HG02938 (cell line): ENCODE measurements around the gene ITGA4.

Experiments used
- ATAC-seq: cut with Tn5 transposase; IDR thresholded peaks from one replicate; pipeline ENCODE4 v1.9.1; 2021; ENCODE audit warnings: mild to moderate bottlenecking, moderate library complexity; ENCODE audit not compliant: unreplicated experiment

ITGA4 gene

DNA sequence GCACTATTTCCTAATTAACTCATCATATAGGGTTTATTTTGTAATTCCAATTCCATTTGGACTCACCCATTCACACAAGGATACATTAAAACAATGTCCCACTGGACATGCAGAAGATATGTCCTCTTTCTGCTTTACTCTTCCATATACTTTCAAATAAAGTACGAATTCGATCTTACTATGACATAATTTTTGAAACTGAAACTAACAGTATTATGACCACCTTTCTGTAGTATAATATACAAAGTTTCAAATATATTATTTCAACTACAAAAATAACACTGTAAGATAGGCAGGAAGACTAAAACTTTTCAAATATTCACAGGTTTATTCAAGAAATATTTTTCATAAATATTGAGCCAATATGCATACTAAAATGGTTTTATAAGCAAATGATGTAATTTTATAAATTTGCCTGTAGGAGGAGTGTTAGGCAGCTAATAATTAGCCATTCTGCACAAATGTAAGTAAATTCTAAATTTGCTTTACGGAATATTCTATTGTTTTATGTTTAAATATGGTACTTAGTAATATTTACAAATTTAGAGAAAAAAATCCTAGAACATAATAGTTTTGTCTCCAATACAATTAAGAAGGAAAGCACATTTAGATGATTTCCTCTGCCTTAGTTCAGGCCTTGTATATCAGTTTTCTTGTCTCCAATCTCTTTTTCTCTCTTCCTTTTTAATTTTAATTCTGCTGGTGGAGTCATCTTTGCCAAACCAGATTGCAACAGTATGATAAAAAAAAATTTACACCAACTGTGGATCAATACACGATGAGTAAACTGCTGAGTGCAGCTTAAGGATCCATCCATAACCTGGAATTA lies 113.9 kb downstream of the ITGA4 start:
- no peak for ATAC-seq

DNA sequence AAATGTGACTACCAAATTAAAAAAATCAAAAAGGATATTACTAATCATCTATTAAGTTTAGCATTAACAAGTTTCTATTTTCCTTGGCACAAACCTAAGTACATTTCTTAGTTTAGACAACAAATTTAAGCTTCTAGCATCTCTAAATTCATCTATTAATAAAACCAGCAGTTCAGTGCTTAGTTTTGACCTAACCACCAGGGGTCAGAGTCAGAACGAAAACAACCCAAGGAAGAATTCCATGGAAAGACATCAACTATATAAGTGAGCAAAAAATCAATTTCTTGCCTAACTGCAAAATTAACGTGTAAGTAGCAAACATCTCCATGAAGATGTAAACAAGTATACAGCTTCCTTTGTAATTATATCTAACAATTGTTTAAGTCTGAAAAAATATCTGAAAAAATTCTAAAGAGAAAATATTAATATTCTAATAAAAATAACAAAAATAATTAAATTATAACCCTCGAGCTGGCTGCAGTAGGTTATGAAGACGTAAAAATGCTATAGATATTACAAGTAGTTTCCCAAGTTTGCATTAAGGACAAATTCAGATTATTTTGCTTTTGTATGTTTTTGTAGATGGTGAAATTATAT lies 116.1 kb downstream of the ITGA4 start:
- no peak for ATAC-seq

DNA sequence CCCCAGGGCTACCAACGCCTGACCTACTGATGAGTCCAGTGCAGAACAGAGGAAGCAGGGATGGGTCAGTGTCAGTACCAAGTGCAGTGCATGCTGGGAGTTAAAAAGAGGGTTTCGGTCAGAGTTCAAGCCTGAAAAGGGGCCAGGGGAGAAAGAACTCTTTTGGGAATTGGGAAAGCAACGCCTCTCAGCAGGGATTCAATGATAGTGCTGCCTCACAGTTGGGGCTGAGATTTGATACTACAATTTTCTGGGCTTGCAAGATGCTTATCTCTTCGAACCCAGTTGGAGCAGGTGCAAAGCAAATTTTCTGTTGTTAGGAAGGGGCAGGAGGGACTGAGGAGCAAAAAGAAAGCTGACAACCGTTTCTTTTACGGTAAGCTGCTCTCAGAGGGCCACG lies 117.1 kb downstream of the ITGA4 start:
- no peak for ATAC-seq

DNA sequence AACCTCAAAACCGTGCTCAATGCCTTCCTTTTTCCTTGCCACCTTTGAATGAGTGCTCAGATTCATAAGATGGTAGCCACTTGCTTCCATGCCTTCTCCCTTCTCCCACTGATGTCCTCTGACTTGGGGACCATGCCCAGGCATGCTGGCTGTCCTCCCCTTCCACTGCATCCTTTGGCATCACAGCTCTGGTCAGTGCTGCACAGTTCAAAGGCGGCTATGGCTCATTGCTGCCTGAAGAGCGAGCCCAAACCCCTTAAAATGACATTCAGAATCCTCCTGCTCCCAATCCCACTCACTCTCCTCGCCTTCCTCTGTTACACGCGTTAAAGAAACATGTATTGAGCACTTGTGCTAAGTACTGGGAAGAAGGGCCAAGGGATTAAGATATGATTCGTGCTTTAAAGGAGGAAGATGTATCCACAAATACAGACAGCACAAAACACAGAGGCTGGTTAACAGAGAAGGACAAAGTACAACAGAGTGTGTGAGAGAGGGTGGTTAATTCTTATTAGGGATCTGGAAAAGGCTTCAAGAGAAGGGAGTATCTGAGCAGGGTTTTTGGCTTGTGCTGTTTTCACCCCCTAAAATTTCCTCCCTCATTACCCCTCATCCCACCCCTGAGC lies 118.0 kb downstream of the ITGA4 start:
- ATAC-seq: no peak

DNA sequence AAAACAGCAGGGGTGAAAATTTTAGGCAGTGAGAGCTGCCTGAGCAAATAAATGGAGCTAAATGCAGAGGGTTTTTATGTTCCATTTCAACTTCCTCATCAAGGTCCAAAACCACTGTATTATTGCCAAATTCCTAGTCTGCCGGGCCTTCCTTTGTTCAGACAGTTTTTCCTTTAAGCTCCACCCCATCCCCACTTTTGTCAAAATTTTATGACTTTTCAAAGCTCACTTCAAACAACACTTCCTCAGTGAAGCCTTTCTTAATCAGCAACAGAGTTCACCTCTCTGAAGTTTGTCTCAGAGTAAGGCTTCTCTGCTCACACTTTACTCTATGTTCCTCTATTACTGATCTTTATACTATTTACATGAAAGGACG lies 118.5 kb downstream of the ITGA4 start:
- no peak for ATAC-seq

DNA sequence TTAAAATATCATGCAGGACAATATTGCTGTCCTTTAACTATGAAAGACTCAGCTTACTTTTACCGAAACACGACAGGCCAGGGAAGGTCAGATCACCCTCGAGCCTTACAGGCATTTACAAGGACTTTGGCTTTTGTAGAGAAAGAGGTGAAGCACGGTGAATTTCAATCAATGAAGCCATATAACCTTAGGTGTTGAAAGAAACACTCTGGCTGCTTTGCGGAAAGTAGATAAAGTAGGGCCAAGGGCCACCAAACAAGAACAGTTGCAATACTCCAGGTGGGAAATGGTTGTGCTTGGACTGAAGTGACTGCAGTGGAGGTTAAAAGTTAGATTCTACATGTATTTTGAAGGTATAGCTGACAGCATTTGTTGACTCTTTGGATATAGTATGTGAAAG lies 119.2 kb downstream of the ITGA4 start:
- no peak for ATAC-seq

DNA sequence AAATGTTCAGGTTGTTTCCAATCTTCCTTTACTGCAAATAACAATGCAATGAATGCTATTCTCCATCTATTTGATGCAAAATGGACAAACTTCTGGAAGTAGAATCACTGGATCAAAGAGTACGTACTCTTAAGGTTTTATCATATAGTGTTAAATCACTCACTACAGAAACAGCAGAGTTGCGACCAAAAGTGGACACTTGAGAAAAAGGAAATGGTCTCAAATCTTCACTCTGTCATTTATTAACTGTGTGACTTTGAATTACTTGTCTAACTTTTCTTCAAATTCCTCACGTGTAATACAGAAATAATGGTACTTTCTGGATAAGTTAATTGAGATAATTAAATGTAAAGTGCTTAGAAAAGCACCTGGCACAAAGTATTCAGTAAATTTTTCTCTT lies 121.6 kb downstream of the ITGA4 start:
- ATAC-seq: peak; percentile 42

DNA sequence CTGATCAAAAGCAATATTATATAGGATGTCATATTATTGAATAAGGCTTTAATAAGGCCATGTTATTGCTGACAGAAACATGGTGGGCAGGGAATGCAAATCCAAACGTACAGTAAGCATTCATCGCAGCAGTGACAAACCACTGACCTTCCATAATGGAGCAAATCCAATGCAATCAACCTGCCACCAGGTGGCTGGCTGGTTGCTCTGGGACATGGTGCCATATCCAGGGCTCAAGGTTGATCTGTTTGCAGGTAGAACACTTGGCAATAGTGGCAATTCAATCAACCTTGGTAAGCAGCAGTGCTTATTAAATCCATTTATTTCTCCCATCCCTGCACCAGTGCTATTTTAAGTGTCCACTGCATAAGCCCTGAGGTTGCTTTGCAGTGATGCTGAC lies 124.3 kb downstream of the ITGA4 start:
- no peak for ATAC-seq

DNA sequence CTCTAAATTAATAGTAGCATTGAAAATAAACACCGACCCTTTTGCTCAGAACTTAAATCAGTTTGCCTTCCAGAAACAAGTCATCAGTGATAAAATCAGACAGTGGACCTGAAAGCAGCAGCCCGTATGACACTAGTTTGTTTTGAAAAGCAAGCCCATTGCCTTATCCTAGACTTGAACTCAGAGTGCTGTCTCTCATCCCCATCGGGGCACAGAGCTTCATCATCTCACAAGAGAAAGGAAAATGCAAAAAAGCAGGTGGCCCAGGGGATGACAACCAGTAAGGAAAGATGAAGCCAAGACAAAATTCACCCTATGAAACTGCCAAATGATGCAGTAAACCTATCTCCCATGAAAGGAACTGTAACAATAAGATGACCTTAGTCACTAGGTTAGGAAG lies 128.5 kb downstream of the ITGA4 start:
- ATAC-seq: no peak
